WTC11 (cell line): ENCODE measurements around the gene ARHGAP4. TPM values are rescaled to one million over a fixed set of nuclear protein-coding genes. Genes with fewer than 3 reads are reported as not detected.

ENCODE experiments used
- ATAC-seq: fragments of 200-7000 bp; cut with Tn5 transposase; 2 replicates; pipeline ENCODE4 v1.10.0; 2021; ENCODE audit warnings: mild to moderate bottlenecking, moderate library complexity
- CTCF ChIA-PET: fragments of 300-600 bp; sonication (Branson Sonifier 250); formaldehyde crosslinking; loops from one replicate; lab custom pipeline; 2021; ENCODE audit warnings: antibody characterized with exemption; lab: Charles Lee
- POLR2A ChIA-PET: fragments of 350-600 bp; sonication (Branson Sonifier 250); formaldehyde crosslinking; loops from one replicate; lab custom pipeline; 2021; ENCODE audit warnings: antibody characterized with exemption; lab: Charles Lee
- DNase-seq: peaks from one replicate; pipeline ENCODE4 v3.0.0; 2021; ENCODE audit warnings: low spot score
- H3K27ac Mint-ChIP-seq: 2 replicates; pipeline ENCODE4 v1.8.0; 2021; ENCODE audit warnings: mixed read lengths
- H3K27me3 Mint-ChIP-seq: 2 replicates; pipeline ENCODE4 v1.8.0; 2021; ENCODE audit warnings: low read depth, mild to moderate bottlenecking, moderate library complexity, mixed read lengths
- H3K36me3 Mint-ChIP-seq: 2 replicates; pipeline ENCODE4 v1.8.0; 2021; ENCODE audit warnings: mixed read lengths
- H3K4me1 Mint-ChIP-seq: 2 replicates; pipeline ENCODE4 v1.8.0; 2022; ENCODE audit warnings: mixed read lengths
- H3K4me3 Mint-ChIP-seq: 2 replicates; pipeline ENCODE4 v1.8.0; 2021; ENCODE audit warnings: mild to moderate bottlenecking, moderate library complexity, mixed read lengths
- H3K9me3 Mint-ChIP-seq: 2 replicates; pipeline ENCODE4 v1.8.0; 2021; ENCODE audit warnings: mixed read lengths
- CREB1 ChIP-seq: sonication (generic); formaldehyde crosslinking; IDR thresholded peaks from 2 replicates; pipeline ENCODE4 v1.8.0; 2023; ENCODE audit warnings: mild to moderate bottlenecking, missing genetic modification reagents
- HMGA2 ChIP-seq: fragments of 250-450 bp; sonication (Bioruptor Pico); IDR thresholded peaks from 2 replicates; pipeline ENCODE4 v1.4.0; 2021; ENCODE audit warnings: mild to moderate bottlenecking, moderate library complexity
- JUN ChIP-seq: sonication (generic); formaldehyde crosslinking; IDR thresholded peaks from 2 replicates; pipeline ENCODE4 v1.8.0; 2023; ENCODE audit warnings: mild to moderate bottlenecking, missing genetic modification reagents
- total RNA-seq: library from RNA; stranded (reverse); gene quantifications from 3 replicates; pipeline ENCODE4 v1.2.3, GENCODE V29; 2021
- TF ChIP-seq, protein P1 (sequence below): fragments of 250-450 bp; sonication (Bioruptor Pico); IDR thresholded peaks from 2 replicates; pipeline ENCODE4 v1.9.0; 2021; ENCODE audit warnings: mild to moderate bottlenecking
- TF ChIP-seq, protein P2 (sequence below): sonication (generic); formaldehyde crosslinking; IDR thresholded peaks from 2 replicates; pipeline ENCODE4 v1.8.0; 2023; ENCODE audit warnings: missing genetic modification reagents
- TF ChIP-seq, protein P3 (sequence below): sonication (generic); formaldehyde crosslinking; conservative IDR thresholded peaks from 2 replicates; pipeline ENCODE4 v1.8.1; 2022; ENCODE audit warnings: mild to moderate bottlenecking, missing genetic modification reagents
- TF ChIP-seq, protein P4 (sequence below): sonication (generic); formaldehyde crosslinking; IDR thresholded peaks from 2 replicates; pipeline ENCODE4 v1.8.1; 2022; ENCODE audit warnings: mild to moderate bottlenecking, missing genetic modification reagents, moderate library complexity, borderline replicate concordance
- TF ChIP-seq, protein P5 (sequence below): sonication (generic); formaldehyde crosslinking; IDR thresholded peaks from 2 replicates; pipeline ENCODE4 v1.8.1; 2023; ENCODE audit warnings: mild to moderate bottlenecking, missing genetic modification reagents, moderate library complexity
- TF ChIP-seq, protein P6 (sequence below): fragments of 250-450 bp; sonication (Bioruptor Pico); conservative IDR thresholded peaks from 2 replicates; pipeline ENCODE4 v1.9.0; 2021; ENCODE audit warnings: mild to moderate bottlenecking
- TF ChIP-seq, protein P7 (sequence below): fragments of 250-450 bp; sonication (Bioruptor Pico); IDR thresholded peaks from 2 replicates; pipeline ENCODE4 v1.9.0; 2021; ENCODE audit warnings: mild to moderate bottlenecking, borderline replicate concordance
- TF ChIP-seq, protein P8 (sequence below): sonication (generic); formaldehyde crosslinking; IDR thresholded peaks from 2 replicates; pipeline ENCODE4 v1.8.0; 2022; ENCODE audit warnings: mild to moderate bottlenecking, missing genetic modification reagents
- TF ChIP-seq, protein P9 (sequence below): sonication (generic); formaldehyde crosslinking; IDR thresholded peaks from 2 replicates; pipeline ENCODE4 v1.8.1; 2023; ENCODE audit warnings: mild to moderate bottlenecking, moderate library complexity, missing genetic modification reagents

Gene ARHGAP4
- total RNA-seq, 1 experiment from 2014 or later: 52.1 TPM

DNA sequence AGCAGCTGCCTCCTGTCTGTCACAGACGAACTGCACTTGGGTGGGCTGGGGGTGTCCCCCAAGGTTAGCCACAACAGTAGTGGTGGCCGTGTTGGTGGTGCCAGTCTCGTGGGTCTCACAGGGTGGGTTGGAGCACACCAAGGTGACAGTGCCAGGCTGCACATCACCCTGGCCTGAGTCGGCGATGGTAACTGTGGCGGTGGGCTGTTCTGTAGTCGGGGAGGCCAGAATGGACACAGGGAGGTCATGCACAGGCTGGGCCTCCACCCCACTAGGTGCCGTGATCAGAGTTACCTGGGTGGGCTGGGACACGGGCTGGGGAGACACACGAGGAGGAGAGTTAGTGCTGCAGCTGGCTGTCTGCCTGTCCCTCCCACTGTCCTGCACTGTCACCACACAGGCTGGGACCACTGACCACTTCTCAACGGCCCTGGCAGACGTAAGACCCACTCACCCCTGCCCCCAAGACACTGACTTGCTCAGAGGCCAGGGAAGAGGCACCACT is 29.2 kb upstream of the ARHGAP4 start (continued):
- TF ChIP-seq, protein P1, sequence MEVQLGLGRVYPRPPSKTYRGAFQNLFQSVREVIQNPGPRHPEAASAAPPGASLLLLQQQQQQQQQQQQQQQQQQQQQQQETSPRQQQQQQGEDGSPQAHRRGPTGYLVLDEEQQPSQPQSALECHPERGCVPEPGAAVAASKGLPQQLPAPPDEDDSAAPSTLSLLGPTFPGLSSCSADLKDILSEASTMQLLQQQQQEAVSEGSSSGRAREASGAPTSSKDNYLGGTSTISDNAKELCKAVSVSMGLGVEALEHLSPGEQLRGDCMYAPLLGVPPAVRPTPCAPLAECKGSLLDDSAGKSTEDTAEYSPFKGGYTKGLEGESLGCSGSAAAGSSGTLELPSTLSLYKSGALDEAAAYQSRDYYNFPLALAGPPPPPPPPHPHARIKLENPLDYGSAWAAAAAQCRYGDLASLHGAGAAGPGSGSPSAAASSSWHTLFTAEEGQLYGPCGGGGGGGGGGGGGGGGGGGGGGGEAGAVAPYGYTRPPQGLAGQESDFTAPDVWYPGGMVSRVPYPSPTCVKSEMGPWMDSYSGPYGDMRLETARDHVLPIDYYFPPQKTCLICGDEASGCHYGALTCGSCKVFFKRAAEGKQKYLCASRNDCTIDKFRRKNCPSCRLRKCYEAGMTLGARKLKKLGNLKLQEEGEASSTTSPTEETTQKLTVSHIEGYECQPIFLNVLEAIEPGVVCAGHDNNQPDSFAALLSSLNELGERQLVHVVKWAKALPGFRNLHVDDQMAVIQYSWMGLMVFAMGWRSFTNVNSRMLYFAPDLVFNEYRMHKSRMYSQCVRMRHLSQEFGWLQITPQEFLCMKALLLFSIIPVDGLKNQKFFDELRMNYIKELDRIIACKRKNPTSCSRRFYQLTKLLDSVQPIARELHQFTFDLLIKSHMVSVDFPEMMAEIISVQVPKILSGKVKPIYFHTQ (CRISPR knock-in tag): no peak
- no peak for TF ChIP-seq JUN (CRISPR knock-in tag)
- TF ChIP-seq, protein P2, sequence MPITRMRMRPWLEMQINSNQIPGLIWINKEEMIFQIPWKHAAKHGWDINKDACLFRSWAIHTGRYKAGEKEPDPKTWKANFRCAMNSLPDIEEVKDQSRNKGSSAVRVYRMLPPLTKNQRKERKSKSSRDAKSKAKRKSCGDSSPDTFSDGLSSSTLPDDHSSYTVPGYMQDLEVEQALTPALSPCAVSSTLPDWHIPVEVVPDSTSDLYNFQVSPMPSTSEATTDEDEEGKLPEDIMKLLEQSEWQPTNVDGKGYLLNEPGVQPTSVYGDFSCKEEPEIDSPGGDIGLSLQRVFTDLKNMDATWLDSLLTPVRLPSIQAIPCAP (CRISPR knock-in tag): no peak
- TF ChIP-seq, protein P3, sequence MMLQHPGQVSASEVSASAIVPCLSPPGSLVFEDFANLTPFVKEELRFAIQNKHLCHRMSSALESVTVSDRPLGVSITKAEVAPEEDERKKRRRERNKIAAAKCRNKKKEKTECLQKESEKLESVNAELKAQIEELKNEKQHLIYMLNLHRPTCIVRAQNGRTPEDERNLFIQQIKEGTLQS: no peak
- TF ChIP-seq, protein P4, sequence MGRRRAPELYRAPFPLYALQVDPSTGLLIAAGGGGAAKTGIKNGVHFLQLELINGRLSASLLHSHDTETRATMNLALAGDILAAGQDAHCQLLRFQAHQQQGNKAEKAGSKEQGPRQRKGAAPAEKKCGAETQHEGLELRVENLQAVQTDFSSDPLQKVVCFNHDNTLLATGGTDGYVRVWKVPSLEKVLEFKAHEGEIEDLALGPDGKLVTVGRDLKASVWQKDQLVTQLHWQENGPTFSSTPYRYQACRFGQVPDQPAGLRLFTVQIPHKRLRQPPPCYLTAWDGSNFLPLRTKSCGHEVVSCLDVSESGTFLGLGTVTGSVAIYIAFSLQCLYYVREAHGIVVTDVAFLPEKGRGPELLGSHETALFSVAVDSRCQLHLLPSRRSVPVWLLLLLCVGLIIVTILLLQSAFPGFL (CRISPR knock-in tag): no peak

DNA sequence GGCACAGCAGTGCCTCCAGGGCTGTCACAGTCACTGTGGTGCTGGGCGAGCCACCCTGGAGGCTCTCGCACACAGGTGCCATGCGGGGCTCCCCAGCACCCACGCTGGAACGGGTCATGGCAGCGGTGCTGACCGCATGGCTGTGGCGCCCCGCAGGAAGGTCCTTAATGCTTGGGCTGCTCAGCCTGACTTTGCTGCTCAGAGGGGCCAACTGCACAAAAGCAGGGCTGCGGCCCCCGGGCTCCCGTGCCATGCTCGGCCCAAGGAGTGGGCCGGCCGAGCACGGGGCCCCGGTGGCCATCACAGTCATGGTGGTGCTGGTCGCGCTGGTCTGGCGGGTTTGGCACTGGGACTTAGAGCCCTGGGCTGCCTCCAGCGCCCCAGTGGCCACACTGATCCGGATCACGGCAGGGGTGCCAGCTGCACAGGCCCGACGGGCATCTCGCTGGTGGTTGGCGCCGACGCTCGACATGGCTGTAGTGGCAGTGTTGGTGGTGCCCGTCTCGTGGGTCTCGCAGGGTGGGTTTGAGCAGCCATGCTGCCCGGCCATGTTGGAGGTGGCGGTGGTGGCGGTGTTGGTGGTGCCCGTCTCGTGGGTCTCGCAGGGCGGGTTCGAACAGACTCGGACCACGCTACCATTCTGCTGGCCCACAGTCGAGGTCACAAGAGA is 28.6 kb upstream of the ARHGAP4 start:
- no peaks in the 10 kb centered on the region for H3K9me3 Mint-ChIP-seq
- ATAC-seq: no peak
- TF ChIP-seq, protein P5, sequence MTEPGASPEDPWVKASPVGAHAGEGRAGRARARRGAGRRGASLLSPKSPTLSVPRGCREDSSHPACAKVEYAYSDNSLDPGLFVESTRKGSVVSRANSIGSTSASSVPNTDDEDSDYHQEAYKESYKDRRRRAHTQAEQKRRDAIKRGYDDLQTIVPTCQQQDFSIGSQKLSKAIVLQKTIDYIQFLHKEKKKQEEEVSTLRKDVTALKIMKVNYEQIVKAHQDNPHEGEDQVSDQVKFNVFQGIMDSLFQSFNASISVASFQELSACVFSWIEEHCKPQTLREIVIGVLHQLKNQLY: no peak
- TF ChIP-seq, all 79 proteins: peak for 0
- ChIA-PET POLR2A (no interaction called here), CTCF (no interaction called here)
- H3K27me3 Mint-ChIP-seq: no peaks in the 10 kb centered on the region
- H3K4me1 Mint-ChIP-seq: no peaks in the 10 kb centered on the region
- no peak overlapping the region for H3K4me3 Mint-ChIP-seq
- H3K36me3 Mint-ChIP-seq: peaks cover 39% of the 10 kb centered on the region
- H3K27ac Mint-ChIP-seq: no peak overlapping the region
- no peak for DNase-seq

DNA sequence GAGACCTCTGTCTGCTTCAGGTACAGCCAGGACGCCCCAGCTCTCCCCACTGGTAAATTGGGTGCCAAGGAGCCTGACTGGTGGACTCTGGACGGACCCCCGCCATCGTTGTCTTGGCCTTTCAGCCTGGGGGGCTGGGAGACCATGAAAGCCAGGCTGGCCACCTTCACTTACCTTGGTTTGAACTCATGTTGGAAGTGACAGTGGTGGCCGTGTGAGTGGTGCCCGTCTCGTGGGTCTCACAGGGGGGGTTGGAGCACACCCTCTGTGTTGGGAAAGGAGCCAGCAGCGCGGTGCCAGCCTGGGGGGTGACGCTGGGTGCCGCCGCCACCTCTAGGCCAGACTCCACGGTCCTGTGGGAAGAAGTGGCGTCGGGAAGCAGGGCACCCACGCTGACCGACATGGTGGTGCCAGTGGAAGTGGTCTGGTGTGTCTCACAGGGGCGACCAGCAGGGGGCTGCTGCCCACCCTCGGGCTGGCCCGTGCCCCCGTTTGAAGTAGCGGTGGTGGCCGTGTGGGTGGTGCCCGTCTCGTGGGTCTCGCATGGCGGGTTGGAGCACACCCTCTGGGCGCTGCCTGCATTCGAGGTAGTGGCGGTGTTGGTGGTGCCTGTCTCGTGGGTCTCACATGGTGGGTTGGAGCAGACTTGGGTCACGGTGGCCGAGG is 28.0 kb upstream of the ARHGAP4 start:
- ATAC-seq (no peak), DNase-seq (no peak)
- H3K4me1 Mint-ChIP-seq: 0 out of 2 replicates have a peak, but pooled peaks cover 2% of the 10 kb centered on the region
- ChIA-PET CTCF (interaction anchor here (0.6 kb wide), 1 partner anchor 471 kb away, joined by 3 read pairs; no protein-coding TSS in a partner anchor), POLR2A (no interaction called here)
- no peak overlapping the region for H3K27ac Mint-ChIP-seq
- H3K27me3 Mint-ChIP-seq: no peaks in the 10 kb centered on the region
- peaks cover 39% of the 10 kb centered on the region for H3K36me3 Mint-ChIP-seq
- H3K4me3 Mint-ChIP-seq: no peak overlapping the region
- no peaks in the 10 kb centered on the region for H3K9me3 Mint-ChIP-seq
- no peak for TF ChIP-seq HMGA2 (CRISPR knock-in tag)
- no peak for TF ChIP-seq CREB1 (CRISPR knock-in tag)
- TF ChIP-seq, protein P6, sequence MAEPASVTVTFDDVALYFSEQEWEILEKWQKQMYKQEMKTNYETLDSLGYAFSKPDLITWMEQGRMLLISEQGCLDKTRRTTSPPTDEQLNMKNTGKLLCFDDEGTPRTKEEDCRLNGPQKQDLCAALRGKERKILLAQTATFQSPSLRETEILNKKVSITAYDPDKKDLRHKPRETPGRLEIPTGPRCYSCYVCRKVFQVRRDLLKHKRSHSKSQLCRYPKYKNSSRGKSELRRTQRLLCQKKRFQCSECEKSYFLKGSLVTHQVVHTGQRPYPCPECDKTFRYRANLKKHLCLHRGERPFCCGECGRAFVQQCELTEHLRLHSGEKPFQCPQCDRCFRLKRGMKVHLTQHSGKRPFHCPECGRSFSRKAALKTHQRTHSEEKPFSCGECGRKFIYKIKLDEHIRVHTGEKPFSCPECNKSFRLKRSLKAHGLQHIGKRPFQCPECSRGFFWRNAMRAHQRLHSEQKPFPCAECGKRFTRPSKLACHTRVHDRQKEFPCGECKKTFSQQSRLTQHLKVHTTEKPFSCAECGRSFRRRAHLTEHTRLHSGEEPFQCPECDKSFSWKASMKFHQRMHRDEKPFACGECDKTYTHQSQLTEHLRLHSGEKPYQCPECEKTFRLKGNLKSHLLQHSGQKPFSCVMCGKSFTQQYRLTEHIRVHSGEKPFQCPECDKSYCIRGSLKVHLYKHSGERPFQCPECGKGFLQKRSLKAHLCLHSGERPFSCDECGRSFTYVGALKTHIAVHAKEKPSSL (CRISPR knock-in tag): no peak
- TF ChIP-seq, protein P7, sequence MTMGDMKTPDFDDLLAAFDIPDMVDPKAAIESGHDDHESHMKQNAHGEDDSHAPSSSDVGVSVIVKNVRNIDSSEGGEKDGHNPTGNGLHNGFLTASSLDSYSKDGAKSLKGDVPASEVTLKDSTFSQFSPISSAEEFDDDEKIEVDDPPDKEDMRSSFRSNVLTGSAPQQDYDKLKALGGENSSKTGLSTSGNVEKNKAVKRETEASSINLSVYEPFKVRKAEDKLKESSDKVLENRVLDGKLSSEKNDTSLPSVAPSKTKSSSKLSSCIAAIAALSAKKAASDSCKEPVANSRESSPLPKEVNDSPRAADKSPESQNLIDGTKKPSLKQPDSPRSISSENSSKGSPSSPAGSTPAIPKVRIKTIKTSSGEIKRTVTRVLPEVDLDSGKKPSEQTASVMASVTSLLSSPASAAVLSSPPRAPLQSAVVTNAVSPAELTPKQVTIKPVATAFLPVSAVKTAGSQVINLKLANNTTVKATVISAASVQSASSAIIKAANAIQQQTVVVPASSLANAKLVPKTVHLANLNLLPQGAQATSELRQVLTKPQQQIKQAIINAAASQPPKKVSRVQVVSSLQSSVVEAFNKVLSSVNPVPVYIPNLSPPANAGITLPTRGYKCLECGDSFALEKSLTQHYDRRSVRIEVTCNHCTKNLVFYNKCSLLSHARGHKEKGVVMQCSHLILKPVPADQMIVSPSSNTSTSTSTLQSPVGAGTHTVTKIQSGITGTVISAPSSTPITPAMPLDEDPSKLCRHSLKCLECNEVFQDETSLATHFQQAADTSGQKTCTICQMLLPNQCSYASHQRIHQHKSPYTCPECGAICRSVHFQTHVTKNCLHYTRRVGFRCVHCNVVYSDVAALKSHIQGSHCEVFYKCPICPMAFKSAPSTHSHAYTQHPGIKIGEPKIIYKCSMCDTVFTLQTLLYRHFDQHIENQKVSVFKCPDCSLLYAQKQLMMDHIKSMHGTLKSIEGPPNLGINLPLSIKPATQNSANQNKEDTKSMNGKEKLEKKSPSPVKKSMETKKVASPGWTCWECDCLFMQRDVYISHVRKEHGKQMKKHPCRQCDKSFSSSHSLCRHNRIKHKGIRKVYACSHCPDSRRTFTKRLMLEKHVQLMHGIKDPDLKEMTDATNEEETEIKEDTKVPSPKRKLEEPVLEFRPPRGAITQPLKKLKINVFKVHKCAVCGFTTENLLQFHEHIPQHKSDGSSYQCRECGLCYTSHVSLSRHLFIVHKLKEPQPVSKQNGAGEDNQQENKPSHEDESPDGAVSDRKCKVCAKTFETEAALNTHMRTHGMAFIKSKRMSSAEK (CRISPR knock-in tag): no peak
- TF ChIP-seq, protein P8, sequence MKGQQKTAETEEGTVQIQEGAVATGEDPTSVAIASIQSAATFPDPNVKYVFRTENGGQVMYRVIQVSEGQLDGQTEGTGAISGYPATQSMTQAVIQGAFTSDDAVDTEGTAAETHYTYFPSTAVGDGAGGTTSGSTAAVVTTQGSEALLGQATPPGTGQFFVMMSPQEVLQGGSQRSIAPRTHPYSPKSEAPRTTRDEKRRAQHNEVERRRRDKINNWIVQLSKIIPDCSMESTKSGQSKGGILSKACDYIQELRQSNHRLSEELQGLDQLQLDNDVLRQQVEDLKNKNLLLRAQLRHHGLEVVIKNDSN (CRISPR knock-in tag): no peak
- TF ChIP-seq, protein P9, sequence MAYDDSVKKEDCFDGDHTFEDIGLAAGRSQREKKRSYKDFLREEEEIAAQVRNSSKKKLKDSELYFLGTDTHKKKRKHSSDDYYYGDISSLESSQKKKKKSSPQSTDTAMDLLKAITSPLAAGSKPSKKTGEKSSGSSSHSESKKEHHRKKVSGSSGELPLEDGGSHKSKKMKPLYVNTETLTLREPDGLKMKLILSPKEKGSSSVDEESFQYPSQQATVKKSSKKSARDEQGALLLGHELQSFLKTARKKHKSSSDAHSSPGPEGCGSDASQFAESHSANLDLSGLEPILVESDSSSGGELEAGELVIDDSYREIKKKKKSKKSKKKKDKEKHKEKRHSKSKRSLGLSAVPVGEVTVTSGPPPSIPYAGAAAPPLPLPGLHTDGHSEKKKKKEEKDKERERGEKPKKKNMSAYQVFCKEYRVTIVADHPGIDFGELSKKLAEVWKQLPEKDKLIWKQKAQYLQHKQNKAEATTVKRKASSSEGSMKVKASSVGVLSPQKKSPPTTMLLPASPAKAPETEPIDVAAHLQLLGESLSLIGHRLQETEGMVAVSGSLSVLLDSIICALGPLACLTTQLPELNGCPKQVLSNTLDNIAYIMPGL: no peak
